IMR-90 (cell line): ENCODE measurements around the gene RSPH3. TPM values are rescaled to one million over a fixed set of nuclear protein-coding genes. Genes with fewer than 3 reads are reported as not detected.

Source experiments
- ATAC-seq: fragments of 200-7000 bp; cut with Tn5 transposase; 2 replicates; pipeline ENCODE4 v1.9.1; 2020; ENCODE audit warnings: low read depth, mild to moderate bottlenecking, moderate library complexity
- BruUV-seq: library from RNA; stranded (reverse); fragments of 400-500 nt; replicated peaks from 2 replicates; lab custom pipeline; 2021; lab: Mats Ljungman, UMichigan
- CTCF ChIA-PET: fragments of 300-600 bp; formaldehyde crosslinking; extraction: SDS; loops from one replicate; lab custom pipeline; 2021; ENCODE audit warnings: antibody characterized with exemption; lab: Yijun Ruan, JAX
- POLR2A ChIA-PET: fragments of 300-600 bp; sonication (Branson Sonifier 250); formaldehyde crosslinking; loops from one replicate; lab custom pipeline; 2022; ENCODE audit warnings: antibody characterized with exemption; ENCODE audit not compliant: unreplicated experiment; lab: Charles Lee
- DNase-seq: peaks from one replicate; pipeline ENCODE4 v3.0.0; 2013
- H2AFZ ChIP-seq: replicated peaks from 2 replicates; pipeline ENCODE3; 2013; ENCODE audit warnings: low read length, mild to moderate bottlenecking; ENCODE audit not compliant: poor library complexity
- H2AK5ac ChIP-seq: 2 replicates; pipeline ENCODE4 v1.6.1; 2013; ENCODE audit warnings: low read depth, low read length, inconsistent platforms
- H2AK9ac ChIP-seq: replicated peaks from 2 replicates; pipeline ENCODE3; 2013; ENCODE audit warnings: mild to moderate bottlenecking, low read depth, low read length, moderate library complexity; ENCODE audit not compliant: poor library complexity
- H2BK120ac ChIP-seq: 2 replicates; pipeline ENCODE4 v1.6.1; 2013; ENCODE audit warnings: low read depth, low read length, inconsistent platforms
- H2BK15ac ChIP-seq: 3 replicates; pipeline ENCODE4 v1.6.1; 2013; ENCODE audit warnings: low read depth, low read length, inconsistent platforms
- H2BK20ac ChIP-seq: 2 replicates; pipeline ENCODE4 v1.6.1; 2013; ENCODE audit warnings: low read depth, mild to moderate bottlenecking, inconsistent platforms, low read length, moderate library complexity
- H2BK5ac ChIP-seq: 2 replicates; pipeline ENCODE4 v1.6.1; 2013; ENCODE audit warnings: mild to moderate bottlenecking, low read depth, low read length, inconsistent platforms; ENCODE audit not compliant: poor library complexity, severe bottlenecking
- H3K14ac ChIP-seq: replicated peaks from 2 replicates; pipeline ENCODE4 v1.6.1; 2013; ENCODE audit warnings: low read depth, low read length, inconsistent platforms
- H3K18ac ChIP-seq: 2 replicates; pipeline ENCODE4 v1.6.1; 2013; ENCODE audit warnings: low read depth, low read length, control low read depth
- H3K23ac ChIP-seq: 2 replicates; pipeline ENCODE4 v1.6.1; 2013; ENCODE audit warnings: low read depth, low read length, inconsistent platforms
- H3K27ac ChIP-seq: 2 replicates; pipeline ENCODE4 v1.5.1; 2013; ENCODE audit warnings: mild to moderate bottlenecking, control low read depth, low read length; ENCODE audit not compliant: insufficient read depth
- H3K27me3 ChIP-seq: 2 replicates; pipeline ENCODE4 v1.6.1; 2013; ENCODE audit warnings: low read length; ENCODE audit not compliant: control insufficient read depth, insufficient read depth
- H3K36me3 ChIP-seq: 2 replicates; pipeline ENCODE4 v1.6.1; 2013; ENCODE audit warnings: low read length, mixed read lengths; ENCODE audit not compliant: control insufficient read depth, insufficient read depth
- H3K4ac ChIP-seq: 2 replicates; pipeline ENCODE4 v1.6.1; 2013; ENCODE audit warnings: low read depth, low read length, inconsistent platforms
- H3K4me1 ChIP-seq: 2 replicates; pipeline ENCODE4 v1.6.1; 2013; ENCODE audit warnings: low read length, mixed read lengths; ENCODE audit not compliant: control insufficient read depth, insufficient read depth
- H3K4me2 ChIP-seq: 2 replicates; pipeline ENCODE4 v1.6.1; 2013; ENCODE audit warnings: low read depth, mild to moderate bottlenecking, control low read depth, low read length, moderate library complexity
- H3K4me3 ChIP-seq: 2 replicates; pipeline ENCODE4 v1.5.1; 2013; ENCODE audit warnings: low read depth, mild to moderate bottlenecking, control low read depth, low read length, moderate library complexity; ENCODE audit not compliant: insufficient read depth
- H3K56ac ChIP-seq: 2 replicates; pipeline ENCODE4 v1.6.1; 2013; ENCODE audit warnings: low read length, inconsistent platforms; ENCODE audit not compliant: insufficient read depth; ENCODE audit errors: extremely low read depth
- H3K79me1 ChIP-seq, 2 experiments: 2 replicates each; pipeline ENCODE4 v1.6.1; 2013; ENCODE audit warnings: low read length in 2 of 2, inconsistent platforms in 1 of 2, low read depth in 1 of 2
- H3K9ac ChIP-seq: 2 replicates; pipeline ENCODE4 v1.6.1; 2013; ENCODE audit warnings: low read depth, low read length, control low read depth
- H3K9me1 ChIP-seq: 2 replicates; pipeline ENCODE4 v1.6.1; 2013; ENCODE audit warnings: low read length, inconsistent platforms; ENCODE audit not compliant: insufficient read depth
- H3K9me3 ChIP-seq: 2 replicates; pipeline ENCODE4 v1.6.1; 2013; ENCODE audit warnings: low read length; ENCODE audit not compliant: control insufficient read depth, insufficient read depth
- H4K20me1 ChIP-seq: 2 replicates; pipeline ENCODE4 v1.6.1; 2013; ENCODE audit warnings: low read length, inconsistent platforms; ENCODE audit not compliant: insufficient read depth
- H4K5ac ChIP-seq: 2 replicates; pipeline ENCODE4 v1.6.1; 2013; ENCODE audit warnings: mild to moderate bottlenecking, low read depth, low read length, control low read depth
- H4K8ac ChIP-seq, 2 experiments: 2 replicates each; pipeline ENCODE4 v1.6.1; 2013; ENCODE audit warnings: low read depth in 2 of 2, low read length in 2 of 2, control low read depth in 1 of 2, inconsistent platforms in 1 of 2
- H4K91ac ChIP-seq: 2 replicates; pipeline ENCODE4 v1.6.1; 2013; ENCODE audit warnings: low read depth, low read length, inconsistent platforms; ENCODE audit not compliant: insufficient read depth
- CEBPB ChIP-seq: IDR thresholded peaks from 2 replicates; pipeline ENCODE4 v1.6.1; 2012; ENCODE audit warnings: low read depth, low read length, improper control_type of control experiment
- CHD1 ChIP-seq: IDR thresholded peaks from 2 replicates; pipeline ENCODE4 v1.6.1; 2012; ENCODE audit warnings: low read depth, low read length, improper control_type of control experiment
- FOS ChIP-seq: fragments of 150-350 bp; IDR thresholded peaks from 2 replicates; pipeline ENCODE4 v1.6.1; 2016; ENCODE audit warnings: low read depth, low read length
- MAZ ChIP-seq: IDR thresholded peaks from 2 replicates; pipeline ENCODE4 v1.6.1; 2012; ENCODE audit warnings: low read depth, mild to moderate bottlenecking, low read length, improper control_type of control experiment, moderate library complexity, borderline replicate concordance
- MXI1 ChIP-seq: IDR thresholded peaks from 2 replicates; pipeline ENCODE4 v1.6.1; 2012; ENCODE audit warnings: low read depth, mild to moderate bottlenecking, low read length, moderate library complexity, borderline replicate concordance
- NFE2L2 ChIP-seq: fragments of 150-350 bp; IDR thresholded peaks from 2 replicates; pipeline ENCODE4 v1.6.1; 2016; ENCODE audit warnings: low read depth, mild to moderate bottlenecking, low read length
- POLR2A ChIP-seq: IDR thresholded peaks from 2 replicates; pipeline ENCODE4 v1.6.1; 2012; ENCODE audit warnings: mild to moderate bottlenecking, low read depth, low read length
- RAD21 ChIP-seq: IDR thresholded peaks from 2 replicates; pipeline ENCODE4 v1.6.1; 2012; ENCODE audit warnings: low read length, improper control_type of control experiment
- RFX5 ChIP-seq: IDR thresholded peaks from 2 replicates; pipeline ENCODE4 v1.8.0; 2012; ENCODE audit warnings: low read depth, mild to moderate bottlenecking, low read length, moderate library complexity
- SMC3 ChIP-seq: fragments of 150-350 bp; IDR thresholded peaks from 2 replicates; pipeline ENCODE4 v1.6.1; 2016; ENCODE audit warnings: low read depth, mild to moderate bottlenecking, antibody characterized with exemption, low read length, moderate library complexity
- WGBS, 2 experiments: methylation state at CpG; one replicate each; pipeline versions ENCODE4 v1.1.5 to v1.1.7; 2013; ENCODE audit warnings: missing lambda C conversion rate in 2 of 2; ENCODE audit not compliant: insufficient read length in 1 of 2; ENCODE audit errors: extremely low coverage in 2 of 2; 5-methylcytosine and 5-hydroxymethylcytosine counted together
- dilution Hi-C: fragments of 300-500 bp; cut with HindIII; formaldehyde crosslinking; loops from one replicate; pipeline ENCODE4 v1.14.3; 2018; ENCODE audit warnings: low sequenced_read_pairs; ENCODE audit not compliant: unreplicated experiment
- in situ Hi-C: fragments of 300-500 bp; cut with MboI; formaldehyde crosslinking; loops from 3 replicates; pipeline ENCODE4 v1.14.3; 2019; ENCODE audit warnings: low sequenced_read_pairs, inconsistent platforms, mixed read lengths
- intact Hi-C: fragments of 100-400 bp; cut with micrococcal nuclease; formaldehyde crosslinking; loops from 2 replicates; pipeline ENCODE4 v1.10.0; 2022
- polyA plus RNA-seq, 3 experiments: library from polyadenylated mRNA; depleted of rRNA; stranded (reverse); fragments of >200 nt; gene quantifications; 2 replicates each; pipeline ENCODE4 v1.2.3, GENCODE V29; 2012; ENCODE audit warnings: low replicate concordance in 1 of 3
- total RNA-seq: library from RNA; depleted of rRNA; stranded (reverse); fragments of >200 nt; gene quantifications from 2 replicates; pipeline ENCODE4 v1.2.3, GENCODE V29; 2012
- TF ChIP-seq, protein P1 (sequence below): fragments of 150-350 bp; IDR thresholded peaks from 2 replicates; pipeline ENCODE4 v1.6.1; 2016; ENCODE audit warnings: low read depth, mild to moderate bottlenecking, low read length, moderate library complexity, borderline replicate concordance
- TF ChIP-seq, protein P2 (sequence below): fragments of 150-350 bp; IDR thresholded peaks from 2 replicates; pipeline ENCODE4 v1.6.1; 2017; ENCODE audit warnings: mild to moderate bottlenecking, antibody characterized with exemption, low read length, low read depth

Gene RSPH3
- total and polyA plus RNA-seq, 2 of the 4 experiments (the other 2 are of a cell fraction), result 1.7 to 3.0 TPM

DNA sequence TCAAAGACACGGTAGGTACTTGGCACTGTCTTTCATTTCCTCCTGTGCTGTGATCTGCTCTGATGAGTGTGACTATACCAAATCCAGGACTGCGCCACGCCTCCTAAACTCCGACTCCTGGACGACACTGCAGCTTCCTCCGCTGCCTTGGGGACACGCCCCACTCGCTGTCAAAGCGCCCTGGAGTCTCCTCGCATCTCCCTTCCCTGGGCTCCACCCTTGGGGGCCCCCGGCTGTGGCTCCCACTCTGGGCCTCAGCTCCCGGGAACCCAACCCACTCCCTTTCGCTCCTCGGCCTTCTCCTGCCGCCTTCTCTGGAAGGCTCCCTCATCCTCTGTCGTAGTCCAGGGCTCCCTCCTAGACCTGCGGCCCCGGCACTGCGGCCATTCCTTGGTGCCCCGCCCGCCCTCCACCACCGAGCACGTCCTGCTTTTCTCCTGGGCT, 61.2 kb downstream of the RSPH3 start:
- no peak overlapping the region for H2BK5ac ChIP-seq
- no peak overlapping the region for H2BK120ac ChIP-seq
- no peak overlapping the region for H3K27ac ChIP-seq
- H3K79me1 ChIP-seq, result no peaks in the 10 kb centered on the region
- TF ChIP-seq, protein P1, sequence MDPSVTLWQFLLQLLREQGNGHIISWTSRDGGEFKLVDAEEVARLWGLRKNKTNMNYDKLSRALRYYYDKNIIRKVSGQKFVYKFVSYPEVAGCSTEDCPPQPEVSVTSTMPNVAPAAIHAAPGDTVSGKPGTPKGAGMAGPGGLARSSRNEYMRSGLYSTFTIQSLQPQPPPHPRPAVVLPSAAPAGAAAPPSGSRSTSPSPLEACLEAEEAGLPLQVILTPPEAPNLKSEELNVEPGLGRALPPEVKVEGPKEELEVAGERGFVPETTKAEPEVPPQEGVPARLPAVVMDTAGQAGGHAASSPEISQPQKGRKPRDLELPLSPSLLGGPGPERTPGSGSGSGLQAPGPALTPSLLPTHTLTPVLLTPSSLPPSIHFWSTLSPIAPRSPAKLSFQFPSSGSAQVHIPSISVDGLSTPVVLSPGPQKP, result no peak
- TF ChIP-seq MXI1 (no peak), FOS (no peak), SMC3 (no peak), POLR2A (no peak), RAD21 (no peak), RFX5 (no peak), NFE2L2 (no peak), MAZ (no peak), CHD1 (no peak), CEBPB (no peak)
- TF ChIP-seq, protein P2, sequence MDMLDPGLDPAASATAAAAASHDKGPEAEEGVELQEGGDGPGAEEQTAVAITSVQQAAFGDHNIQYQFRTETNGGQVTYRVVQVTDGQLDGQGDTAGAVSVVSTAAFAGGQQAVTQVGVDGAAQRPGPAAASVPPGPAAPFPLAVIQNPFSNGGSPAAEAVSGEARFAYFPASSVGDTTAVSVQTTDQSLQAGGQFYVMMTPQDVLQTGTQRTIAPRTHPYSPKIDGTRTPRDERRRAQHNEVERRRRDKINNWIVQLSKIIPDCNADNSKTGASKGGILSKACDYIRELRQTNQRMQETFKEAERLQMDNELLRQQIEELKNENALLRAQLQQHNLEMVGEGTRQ, result no peak
- POLR2A ChIA-PET, result no interaction called here
- WGBS, 2 experiments, result 52% methylated on average over 6 of the region's 23 CpGs; no CpG with 5 or more reads in 1 of the 2 experiments
- no peak overlapping the region for H4K91ac ChIP-seq
- H2AK9ac ChIP-seq, result peak overlapping the region; percentile 9
- H3K9ac ChIP-seq, result no peak overlapping the region
- dilution Hi-C loops, result no loop called here
- DNase-seq (no peak), ATAC-seq (peak; percentile 62)
- H3K4ac ChIP-seq, result no peak overlapping the region
- peak overlapping the region; percentile 4; the same call in 1 of the 2 replicates for H3K4me2 ChIP-seq
- H3K56ac ChIP-seq, result no peak overlapping the region
- in situ Hi-C loops, result no loop called here
- H3K4me3 ChIP-seq, result no peak overlapping the region
- H4K5ac ChIP-seq, result no peak overlapping the region
- H2AFZ ChIP-seq, result peak overlapping the region; percentile 86
- H3K9me1 ChIP-seq, result no peaks in the 10 kb centered on the region
- no peaks in the 10 kb centered on the region for H4K20me1 ChIP-seq
- no TSS peak for BruUV-seq
- no peak overlapping the region for H4K8ac ChIP-seq
- no peak overlapping the region for H2AK5ac ChIP-seq
- no peaks in the 10 kb centered on the region for H3K9me3 ChIP-seq
- H2BK20ac ChIP-seq, result no peak overlapping the region
- no peaks in the 10 kb centered on the region for H3K36me3 ChIP-seq
- 0 out of 2 replicates have a peak overlapping the region, but pooled peaks have one; percentile 9 for H3K14ac ChIP-seq
- intact Hi-C loops, result no loop called here
- H2BK15ac ChIP-seq, result no peak overlapping the region
- CTCF ChIA-PET, result no interaction called here
- H3K23ac ChIP-seq, result no peak overlapping the region
- no peaks in the 10 kb centered on the region for H3K4me1 ChIP-seq
- no peaks in the 10 kb centered on the region; the same call in 1 of the 2 replicates for H3K27me3 ChIP-seq
- H3K18ac ChIP-seq, result no peak overlapping the region
